Cardiac septum (tissue), 1 donor: Measurements from ENCODE around the gene SMG9. TPM values are rescaled to one million over a fixed set of nuclear protein-coding genes. Genes with fewer than 3 reads are reported as not detected.

Experiments
- DNase-seq: peaks from one replicate; pipeline ENCODE4 v3.0.0-alpha.2; 2020; ENCODE audit warnings: low spot score
- intact Hi-C: fragments of 100-400 bp; cut with DNase I; formaldehyde crosslinking; loops from one replicate; pipeline ENCODE4 v1.14.0; 2022
- total RNA-seq: library from RNA; stranded (reverse); fragmentation: NEBNext Ultra II Directional; extraction: Animal tissue kit (Norgen Biotek cat#: 25700); gene quantifications from one replicate; pipeline ENCODE4 v1.2.1, GENCODE V29; 2021
- donor health status: DM: no; HTN: no; CAD: no.

Gene SMG9
- total RNA-seq, 1 donor from 2014 or later, result 17.2 TPM

DNA sequence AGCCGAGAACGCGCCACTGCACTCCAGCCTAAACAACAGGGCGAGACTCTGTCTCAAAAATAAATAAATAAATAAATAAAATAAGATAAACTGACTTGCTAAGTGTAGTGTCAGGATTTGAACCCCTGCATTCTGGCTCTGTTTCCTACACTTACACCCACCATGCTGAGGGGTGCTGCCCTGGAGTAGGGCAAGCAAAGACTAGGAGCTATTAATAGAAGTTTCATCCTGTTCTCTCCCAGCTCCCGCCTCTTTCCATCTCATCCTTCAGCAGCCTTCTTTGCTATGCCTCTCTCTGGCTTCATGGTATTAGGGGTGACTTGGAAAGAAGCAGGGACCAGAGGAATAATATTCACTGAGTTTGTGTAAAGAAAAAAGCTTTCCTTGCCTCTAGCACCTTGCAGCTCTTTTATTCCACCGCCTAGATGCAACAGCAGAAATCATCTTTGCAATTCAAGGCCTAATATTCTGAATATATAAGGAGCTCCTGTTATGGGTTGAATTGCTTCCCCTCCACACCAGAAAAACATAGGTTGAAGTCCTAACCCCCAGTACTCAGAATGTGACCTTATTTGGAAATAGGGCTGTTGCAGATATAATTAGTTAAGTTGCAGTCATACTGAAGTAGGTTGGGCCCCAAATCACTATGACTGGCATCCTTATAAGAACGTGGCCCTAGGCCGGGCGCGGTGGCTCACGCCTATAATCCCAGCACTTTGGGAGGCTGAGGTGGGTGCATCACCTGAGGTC lies 76.1 kb downstream of the SMG9 start:
- intact Hi-C loops, result loop anchor here (10.0 kb wide), 2 partner anchors 66 to 106 kb away; partner anchors contain the start of gene KCNN4
- no peak for DNase-seq

Other genes with a start within 250 kb of the SMG9 start
- gene ETHE1, start 227.8 kb downstream of the SMG9 start, total RNA-seq, result 12.2 TPM
- 1.7 TPM for gene ZNF575, start 221.8 kb downstream of the SMG9 start, total RNA-seq
- gene XRCC1, start 179.4 kb downstream of the SMG9 start, total RNA-seq, result 17.9 TPM
- 1.7 TPM for gene PINLYP, start 179.2 kb downstream of the SMG9 start, total RNA-seq
- gene IRGQ, start 158.8 kb downstream of the SMG9 start, total RNA-seq, result 30.2 TPM
- 11.5 TPM for gene ZNF576, start 158.4 kb downstream of the SMG9 start, total RNA-seq
- gene SRRM5, start 142.9 kb downstream of the SMG9 start, total RNA-seq, result 0.38 TPM
- 35.6 TPM for gene ZNF428, start 135.3 kb downstream of the SMG9 start, total RNA-seq
- 5.7 TPM for gene CADM4, start 115.1 kb downstream of the SMG9 start, total RNA-seq
- gene PLAUR, start 84.8 kb downstream of the SMG9 start, total RNA-seq, result 6.2 TPM
- gene IRGC, start 38.9 kb downstream of the SMG9 start, total RNA-seq, result not detected
- gene KCNN4, start 26.0 kb upstream of the SMG9 start, total RNA-seq, result 0.43 TPM
- gene LYPD5, start 47.5 kb upstream of the SMG9 start, total RNA-seq, result 1.3 TPM
- 15.2 TPM for gene ZNF283, start 72.4 kb upstream of the SMG9 start, total RNA-seq
- gene ZNF404, start 129.0 kb upstream of the SMG9 start, total RNA-seq, result 8.4 TPM
- 7.0 TPM for gene ZNF45, start 180.3 kb upstream of the SMG9 start, total RNA-seq
- gene ZNF221, start 196.3 kb upstream of the SMG9 start, total RNA-seq, result 4.7 TPM
- gene ZNF155, start 229.2 kb upstream of the SMG9 start, total RNA-seq, result 6.4 TPM
- 2.3 TPM for gene ZNF230, start 248.0 kb upstream of the SMG9 start, total RNA-seq